Keratinocyte (primary cell): ENCODE results near the gene EHMT1.

Experiments used
- EZH2 ChIP-seq: IDR thresholded peaks from one replicate; pipeline ENCODE4 v1.6.1; 2012; ENCODE audit warnings: inconsistent platforms, mild to moderate bottlenecking, low read length, moderate library complexity
- TF ChIP-seq, protein P1 (sequence below), 3 experiments: IDR thresholded peaks in 1 of 3; conservative IDR thresholded peaks in 1 of 3; optimal IDR thresholded peaks in 1 of 3; 2 replicates in 2 of 3; 3 replicates in 1 of 3; pipeline versions ENCODE3 to v1.5.1; 2011; ENCODE audit warnings: low read length in 3 of 3, mild to moderate bottlenecking in 3 of 3, moderate library complexity in 2 of 3, control low read depth in 1 of 3, inconsistent platforms in 1 of 3; ENCODE audit not compliant: insufficient read depth in 2 of 3; ENCODE audit errors: extremely low read depth in 1 of 3

DNA sequence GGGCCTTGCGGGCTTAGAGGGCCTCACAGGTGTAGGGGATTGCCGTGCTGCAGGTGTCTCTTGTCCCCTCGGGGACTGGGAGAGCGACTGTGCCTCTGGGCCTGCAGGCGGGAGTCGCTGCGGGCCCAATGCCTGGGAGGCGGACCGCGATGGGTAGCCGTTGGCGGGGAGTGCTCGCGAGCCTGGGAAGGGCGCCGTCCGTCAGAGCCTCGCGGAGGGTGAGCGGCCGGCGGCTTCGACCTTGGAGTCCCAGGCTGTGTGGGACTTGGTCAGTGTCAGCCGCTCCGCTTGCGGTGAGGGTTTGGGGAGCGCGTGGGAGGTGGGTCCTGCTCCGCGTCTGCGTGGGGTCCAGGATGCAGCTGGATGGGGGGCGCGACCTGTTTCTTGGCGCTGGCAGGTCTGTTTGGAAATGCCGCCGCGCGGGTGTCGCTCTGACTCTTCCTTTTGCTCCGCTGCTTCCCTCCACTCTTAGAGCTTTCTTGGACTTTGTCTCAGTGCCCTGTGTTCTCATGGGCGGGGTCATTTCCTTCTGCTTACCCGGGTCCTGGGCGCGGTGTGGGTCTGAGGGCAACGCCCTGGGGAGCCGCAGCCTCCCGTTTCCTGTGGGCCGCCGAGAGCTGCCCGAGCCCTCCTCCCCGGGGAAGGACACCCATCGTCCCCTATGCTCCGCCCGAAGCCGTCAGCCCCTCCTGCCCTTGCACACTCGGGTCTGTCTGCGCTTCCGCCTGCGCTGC lies 169.9 kb downstream of the EHMT1 start:
- TF ChIP-seq, protein P1, sequence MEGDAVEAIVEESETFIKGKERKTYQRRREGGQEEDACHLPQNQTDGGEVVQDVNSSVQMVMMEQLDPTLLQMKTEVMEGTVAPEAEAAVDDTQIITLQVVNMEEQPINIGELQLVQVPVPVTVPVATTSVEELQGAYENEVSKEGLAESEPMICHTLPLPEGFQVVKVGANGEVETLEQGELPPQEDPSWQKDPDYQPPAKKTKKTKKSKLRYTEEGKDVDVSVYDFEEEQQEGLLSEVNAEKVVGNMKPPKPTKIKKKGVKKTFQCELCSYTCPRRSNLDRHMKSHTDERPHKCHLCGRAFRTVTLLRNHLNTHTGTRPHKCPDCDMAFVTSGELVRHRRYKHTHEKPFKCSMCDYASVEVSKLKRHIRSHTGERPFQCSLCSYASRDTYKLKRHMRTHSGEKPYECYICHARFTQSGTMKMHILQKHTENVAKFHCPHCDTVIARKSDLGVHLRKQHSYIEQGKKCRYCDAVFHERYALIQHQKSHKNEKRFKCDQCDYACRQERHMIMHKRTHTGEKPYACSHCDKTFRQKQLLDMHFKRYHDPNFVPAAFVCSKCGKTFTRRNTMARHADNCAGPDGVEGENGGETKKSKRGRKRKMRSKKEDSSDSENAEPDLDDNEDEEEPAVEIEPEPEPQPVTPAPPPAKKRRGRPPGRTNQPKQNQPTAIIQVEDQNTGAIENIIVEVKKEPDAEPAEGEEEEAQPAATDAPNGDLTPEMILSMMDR (optimal IDR thresholded peaks at IDR 0.05 in 1 of 3, IDR thresholded peaks at IDR 0.05 in 1 of 3, conservative IDR thresholded peaks at IDR 0.05 in 1 of 3; ENCODE audit: extremely low read depth in 1 of 3, insufficient read depth in 2 of 3, low read length in 3 of 3) = no peak
- no peak for TF ChIP-seq EZH2
